Stomach smooth muscle (tissue), 2 donors: ENCODE measurements around the gene ZC2HC1C.

Experiments used
- H3K27ac ChIP-seq: one replicate; pipeline ENCODE4 v1.7.0; 2013; ENCODE audit warnings: mild to moderate bottlenecking, low read length, inconsistent platforms
- H3K27me3 ChIP-seq, 2 donors: one replicate each; pipeline ENCODE4 v1.7.0; 2013; ENCODE audit warnings: low read length in 2 of 2; ENCODE audit not compliant: insufficient read depth in 2 of 2, control insufficient read depth in 1 of 2
- H3K36me3 ChIP-seq, 2 donors: one replicate each; pipeline ENCODE4 v1.7.0; 2013; ENCODE audit warnings: low read length in 2 of 2; ENCODE audit not compliant: control insufficient read depth in 2 of 2, insufficient read depth in 2 of 2
- H3K4me1 ChIP-seq: one replicate; pipeline ENCODE4 v1.7.0; 2013; ENCODE audit warnings: low read length; ENCODE audit not compliant: control insufficient read depth, insufficient read depth
- H3K4me3 ChIP-seq, 2 donors: one replicate each; pipeline ENCODE4 v1.7.0; 2013; ENCODE audit warnings: low read length in 2 of 2
- H3K9ac ChIP-seq, 2 donors: one replicate each; pipeline ENCODE4 v1.7.0; 2013; ENCODE audit warnings: low read length in 2 of 2, mild to moderate bottlenecking in 1 of 2
- H3K9me3 ChIP-seq, 2 donors: one replicate each; pipeline ENCODE4 v1.7.0; 2013; ENCODE audit warnings: low read length in 2 of 2; ENCODE audit not compliant: control insufficient read depth in 2 of 2
- donor health status: healthy.
- donor health status: Pancreatic carcinoma.

The ZC2HC1C gene

DNA sequence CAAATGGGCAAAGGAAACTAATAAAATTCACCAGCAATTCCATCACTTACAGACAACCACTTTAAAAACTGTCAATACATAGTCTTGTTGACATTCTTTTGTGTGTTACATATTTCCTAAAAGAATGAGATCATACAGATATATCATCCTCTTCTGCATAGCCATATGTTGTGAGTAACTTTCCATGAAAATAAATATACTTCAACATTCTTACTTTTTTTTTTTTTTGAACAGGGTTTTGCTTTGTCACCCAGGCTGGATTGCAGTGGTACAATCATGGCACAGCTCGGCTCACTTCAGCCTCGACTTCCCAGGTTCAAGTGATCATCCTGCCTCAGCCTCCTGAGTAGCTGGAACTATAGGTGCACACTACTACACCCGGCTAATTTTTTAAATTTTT is 20.9 kb downstream of the ZC2HC1C start:
- H3K27ac ChIP-seq: no peak overlapping the region
- no peaks in the 10 kb centered on the region for H3K27me3 ChIP-seq
- no peak overlapping the region for H3K9ac ChIP-seq
- no peaks in the 10 kb centered on the region for H3K4me1 ChIP-seq
- no peak overlapping the region for H3K4me3 ChIP-seq
- H3K36me3 ChIP-seq: peaks cover 43 to 45% of the 10 kb centered on the region in 2 donors
- H3K9me3 ChIP-seq: no peaks in the 10 kb centered on the region

- Histone ChIP-seq H3K9me3 (no peaks in the 10 kb centered on the region), H3K36me3 (peaks cover 44 to 50% of the 10 kb centered on the region in 2 donors), H3K27me3 (no peaks in the 10 kb centered on the region), H3K9ac (no peak overlapping the region), H3K4me1 (no peaks in the 10 kb centered on the region), H3K27ac (no peak overlapping the region), H3K4me3 (no peak overlapping the region)
Observed at GRCh38 chr14:75091251-75091650, 21.8 kb downstream of the ZC2HC1C start.

DNA sequence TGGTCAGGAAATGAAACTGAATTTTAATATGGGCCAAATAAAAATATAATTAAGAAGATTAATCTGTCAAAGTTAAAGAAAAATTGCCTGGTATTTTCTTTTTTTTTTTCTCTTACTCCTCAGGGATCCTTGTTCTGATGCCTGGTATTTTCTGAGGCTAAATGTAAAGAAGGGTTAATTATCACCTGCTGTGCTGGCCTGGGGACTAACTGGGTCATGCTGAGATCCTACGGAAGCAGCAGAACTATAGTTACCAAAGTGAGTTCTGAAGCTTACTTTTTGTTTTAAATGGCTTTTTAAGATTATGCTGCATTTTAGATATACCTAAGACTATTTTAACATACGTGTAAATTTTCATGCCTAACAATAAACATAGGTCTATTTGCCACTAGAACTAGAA is 23.3 kb downstream of the ZC2HC1C start:
- peaks cover 47 to 51% of the 10 kb centered on the region in 2 donors for H3K36me3 ChIP-seq
- H3K27me3 ChIP-seq: no peaks in the 10 kb centered on the region
- H3K9me3 ChIP-seq: no peaks in the 10 kb centered on the region
- H3K4me1 ChIP-seq: no peaks in the 10 kb centered on the region
- H3K9ac ChIP-seq: no peak overlapping the region
- H3K27ac ChIP-seq: no peak overlapping the region
- H3K4me3 ChIP-seq: no peak overlapping the region

GRCh38 chr14:75094896-75095295 is 25.5 kb downstream of the ZC2HC1C start:
- Histone ChIP-seq H3K9ac (no peak overlapping the region), H3K4me3 (no peak overlapping the region), H3K27ac (no peak overlapping the region), H3K27me3 (no peaks in the 10 kb centered on the region), H3K4me1 (no peaks in the 10 kb centered on the region), H3K9me3 (no peaks in the 10 kb centered on the region), H3K36me3 (peaks cover 46 to 61% of the 10 kb centered on the region in 2 donors)

DNA sequence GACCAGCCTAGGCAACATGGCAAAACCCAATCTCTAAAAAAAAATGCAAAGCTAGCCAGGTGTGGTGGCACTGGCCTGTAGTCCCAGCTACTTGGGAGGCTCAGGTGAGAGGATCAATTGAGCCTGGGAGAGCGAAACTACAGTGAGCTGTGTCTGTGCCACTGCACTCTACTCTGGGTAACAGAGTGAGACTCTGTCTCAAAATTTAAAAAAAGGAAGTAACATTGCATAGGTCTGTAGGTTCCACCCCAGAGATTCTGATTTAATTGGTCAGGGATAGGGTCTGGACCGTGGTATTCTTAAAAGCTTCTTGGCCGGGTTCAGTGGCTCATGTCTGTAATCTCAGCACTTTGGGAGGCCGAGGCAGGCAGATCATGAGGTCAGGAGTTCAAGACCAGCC is 26.2 kb downstream of the ZC2HC1C start:
- H3K4me1 ChIP-seq: no peaks in the 10 kb centered on the region
- no peak overlapping the region for H3K27ac ChIP-seq
- no peaks in the 10 kb centered on the region for H3K9me3 ChIP-seq
- H3K27me3 ChIP-seq: no peaks in the 10 kb centered on the region
- no peak overlapping the region for H3K9ac ChIP-seq
- peaks cover 47 to 57% of the 10 kb centered on the region in 2 donors for H3K36me3 ChIP-seq
- H3K4me3 ChIP-seq: no peak overlapping the region

DNA sequence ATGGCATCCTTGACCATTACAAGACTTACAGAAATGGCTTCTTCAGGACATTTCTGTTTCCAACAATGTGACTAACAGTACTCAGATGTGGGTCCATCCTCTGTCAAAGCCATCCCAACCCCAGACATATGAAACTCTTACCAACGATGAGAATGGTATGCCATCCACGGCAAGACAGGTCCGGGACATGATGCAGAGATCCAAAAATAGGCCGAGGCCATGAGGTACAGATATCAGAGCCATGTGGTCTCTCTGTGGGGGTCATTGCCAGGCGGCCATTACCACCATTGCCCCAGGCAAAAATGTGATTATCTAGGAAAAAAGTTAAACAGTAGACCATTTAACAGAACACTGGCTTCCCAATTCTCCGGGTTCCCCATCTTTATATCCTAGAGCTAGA is 27.5 kb downstream of the ZC2HC1C start:
- H3K27ac ChIP-seq: no peak overlapping the region
- no peaks in the 10 kb centered on the region for H3K27me3 ChIP-seq
- H3K4me3 ChIP-seq: no peak overlapping the region
- no peak overlapping the region for H3K9ac ChIP-seq
- peaks cover 47 to 63% of the 10 kb centered on the region in 2 donors for H3K36me3 ChIP-seq
- H3K9me3 ChIP-seq: no peaks in the 10 kb centered on the region
- H3K4me1 ChIP-seq: no peaks in the 10 kb centered on the region

DNA sequence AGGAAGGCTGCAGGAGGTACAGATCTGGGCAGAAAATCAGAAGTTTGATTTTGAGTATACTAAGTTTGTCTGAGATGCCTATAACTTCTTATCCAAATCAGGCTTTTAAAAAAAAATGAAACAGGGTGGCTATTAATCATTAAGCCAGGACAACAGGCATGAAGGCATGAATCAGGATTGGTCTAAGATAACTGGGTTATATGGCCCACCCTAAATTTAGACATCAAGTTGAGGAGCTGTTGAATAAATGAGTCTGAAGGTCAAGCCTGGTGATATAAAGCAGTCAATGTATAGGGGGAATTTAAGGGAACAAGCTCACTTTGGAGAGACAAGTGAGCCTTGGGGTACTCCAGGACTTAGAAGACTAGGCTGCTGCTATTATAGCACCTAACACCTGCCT is 28.8 kb downstream of the ZC2HC1C start:
- Histone ChIP-seq H3K27ac (no peak overlapping the region), H3K36me3 (peaks cover 47 to 68% of the 10 kb centered on the region in 2 donors), H3K9me3 (no peaks in the 10 kb centered on the region), H3K4me1 (no peaks in the 10 kb centered on the region), H3K27me3 (no peaks in the 10 kb centered on the region), H3K9ac (no peak overlapping the region), H3K4me3 (no peak overlapping the region)

- Histone ChIP-seq H3K9ac (no peak overlapping the region), H3K36me3 (peaks cover 49 to 70% of the 10 kb centered on the region in 2 donors), H3K27ac (no peak overlapping the region), H3K4me1 (no peaks in the 10 kb centered on the region), H3K9me3 (no peaks in the 10 kb centered on the region), H3K4me3 (no peak overlapping the region), H3K27me3 (no peaks in the 10 kb centered on the region)
Observed at GRCh38 chr14:75098682-75099081, 29.2 kb downstream of the ZC2HC1C start.

DNA sequence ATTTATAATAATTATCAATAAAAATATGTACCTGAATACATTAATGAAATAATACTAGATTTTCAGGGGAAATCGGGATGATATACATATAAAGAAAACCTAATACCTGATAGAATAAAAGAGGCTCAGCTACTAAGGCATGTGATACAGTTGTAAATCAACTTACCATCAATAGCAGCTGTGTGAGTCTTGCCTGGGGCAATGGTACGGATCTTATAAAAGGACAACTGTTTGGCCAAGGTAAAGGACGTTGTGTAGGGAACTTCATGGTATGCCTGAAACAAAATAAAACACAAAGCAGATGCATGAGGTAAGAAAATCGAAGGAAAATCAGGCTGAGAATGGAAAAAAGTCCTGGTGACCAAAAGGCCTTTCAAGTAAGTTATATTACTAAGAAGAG is 32.0 kb downstream of the ZC2HC1C start:
- Histone ChIP-seq H3K4me3 (no peak overlapping the region), H3K4me1 (no peaks in the 10 kb centered on the region), H3K27ac (no peak overlapping the region), H3K9me3 (no peaks in the 10 kb centered on the region), H3K27me3 (no peaks in the 10 kb centered on the region), H3K36me3 (peaks cover 51 to 58% of the 10 kb centered on the region in 2 donors), H3K9ac (no peak overlapping the region)

DNA sequence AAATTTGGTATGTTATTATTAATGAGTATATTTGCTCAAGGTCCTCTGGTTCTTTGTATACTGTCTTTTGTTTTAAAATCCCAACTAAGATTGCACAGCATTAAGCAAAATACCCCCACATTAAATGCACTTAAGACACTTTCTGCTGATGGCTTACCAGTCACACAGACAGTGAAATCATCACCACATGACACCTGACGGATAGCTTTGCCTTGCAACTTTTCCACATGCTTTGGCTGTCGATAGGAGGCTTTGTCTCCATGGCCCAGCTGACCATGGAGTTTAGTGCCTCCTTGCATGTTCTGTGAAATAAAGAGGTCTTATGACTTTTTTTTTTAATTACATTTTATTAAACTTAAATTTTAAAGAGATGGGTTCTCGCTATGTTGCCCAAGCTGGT is 37.7 kb downstream of the ZC2HC1C start:
- Histone ChIP-seq H3K27ac (no peak overlapping the region), H3K27me3 (no peaks in the 10 kb centered on the region), H3K9ac (no peak overlapping the region), H3K4me3 (no peak overlapping the region), H3K36me3 (peaks cover 53% of the 10 kb centered on the region in 2 donors), H3K9me3 (no peaks in the 10 kb centered on the region), H3K4me1 (no peaks in the 10 kb centered on the region)

GRCh38 chr14:75109877-75110276 is 40.4 kb downstream of the ZC2HC1C start:
- Histone ChIP-seq H3K36me3 (peaks cover 69% of the 10 kb centered on the region in 2 donors), H3K9ac (no peak overlapping the region), H3K27me3 (no peaks in the 10 kb centered on the region)

More at GRCh38 chr14:75109877-75110276, 40.4 kb downstream of the ZC2HC1C start:
- H3K27ac ChIP-seq: no peak overlapping the region
- no peaks in the 10 kb centered on the region for H3K4me1 ChIP-seq
- H3K9me3 ChIP-seq: no peaks in the 10 kb centered on the region
- no peak overlapping the region for H3K4me3 ChIP-seq
